HG02763 (cell line): ENCODE measurements around the gene DBNDD1.

ENCODE experiments used
- ATAC-seq: cut with Tn5 transposase; IDR thresholded peaks from one replicate; pipeline ENCODE4 v1.9.1; 2021; ENCODE audit warnings: mild to moderate bottlenecking, moderate library complexity; ENCODE audit not compliant: unreplicated experiment

The DBNDD1 gene

DNA sequence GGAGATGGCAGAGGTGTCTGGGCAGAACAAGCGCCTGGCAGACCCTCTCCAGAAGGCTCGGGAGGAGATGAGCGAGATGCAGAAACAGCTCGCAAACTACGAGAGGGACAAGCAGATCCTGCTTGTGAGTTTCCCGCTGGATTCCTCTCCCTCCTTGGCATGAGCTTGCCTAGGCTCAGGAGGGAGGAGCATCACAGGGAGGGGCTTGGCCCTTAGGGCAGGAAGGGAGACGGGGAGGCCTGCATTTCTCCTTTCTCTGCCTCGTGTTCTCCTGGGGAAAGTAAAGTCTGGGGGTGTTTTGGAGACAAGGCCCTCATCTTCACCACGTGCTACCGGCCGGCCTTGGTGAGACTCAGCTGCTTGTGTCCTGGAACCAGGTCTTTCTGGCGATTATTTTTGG is 18.0 kb upstream of the DBNDD1 start:
- no peak for ATAC-seq

DNA sequence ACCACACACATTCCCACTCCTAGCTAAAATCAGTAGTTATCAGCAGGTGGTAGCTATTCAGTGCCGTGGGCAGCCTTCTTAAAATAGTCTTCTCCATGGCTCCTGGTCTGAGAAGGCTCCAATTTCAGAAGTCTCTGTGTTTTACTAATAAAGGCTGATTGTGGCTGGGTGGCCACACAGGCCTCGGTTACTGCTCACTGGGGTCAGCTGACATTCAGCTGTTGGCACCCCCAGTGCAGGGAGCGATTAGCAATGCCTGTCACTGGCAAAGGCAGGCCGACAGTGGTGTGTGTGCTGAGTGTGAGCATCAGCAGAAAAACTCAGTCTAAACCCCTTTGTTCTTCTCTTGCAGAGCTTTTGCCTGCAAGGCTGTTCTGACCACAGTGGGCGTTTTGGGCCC is 16.6 kb upstream of the DBNDD1 start:
- no peak for ATAC-seq

DNA sequence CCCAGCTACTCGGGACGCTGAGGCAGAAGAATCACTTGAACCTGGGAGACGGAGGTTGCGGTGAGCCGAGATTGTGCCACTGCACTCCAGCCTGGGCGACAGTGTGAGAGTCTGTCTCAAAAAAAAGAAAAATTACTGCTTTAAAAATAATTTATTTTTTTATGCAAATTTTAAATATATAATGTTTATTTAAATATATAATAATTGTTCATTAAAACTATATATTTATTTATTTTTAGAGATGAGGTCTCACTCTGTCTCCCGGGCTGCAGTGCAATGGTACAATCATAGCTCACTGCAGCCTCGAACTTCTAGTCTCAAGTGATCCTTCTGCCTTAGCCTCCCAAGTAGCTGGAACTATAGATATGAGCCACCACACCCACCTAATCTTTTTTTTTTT is 15.2 kb upstream of the DBNDD1 start:
- no peak for ATAC-seq

DNA sequence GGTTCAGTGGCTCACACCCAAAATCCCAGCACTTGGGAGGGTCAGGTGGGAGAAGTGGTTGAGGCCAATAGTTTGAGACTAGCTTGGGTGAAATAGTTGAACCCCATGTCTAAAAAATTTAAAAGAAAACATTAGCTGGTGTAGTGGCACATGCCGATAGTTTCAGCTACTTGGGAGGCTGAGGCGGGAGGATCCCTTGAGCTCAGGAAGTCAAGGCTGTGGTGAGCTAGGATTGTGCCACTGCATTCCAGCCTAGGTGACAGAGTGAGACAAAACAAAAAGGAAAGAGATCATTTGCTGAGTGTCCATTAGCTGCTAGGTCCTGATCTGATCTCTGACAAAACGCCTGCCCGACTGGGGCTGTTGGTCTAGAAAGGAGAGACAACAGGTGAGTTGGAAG is 14.1 kb upstream of the DBNDD1 start:
- no peak for ATAC-seq

DNA sequence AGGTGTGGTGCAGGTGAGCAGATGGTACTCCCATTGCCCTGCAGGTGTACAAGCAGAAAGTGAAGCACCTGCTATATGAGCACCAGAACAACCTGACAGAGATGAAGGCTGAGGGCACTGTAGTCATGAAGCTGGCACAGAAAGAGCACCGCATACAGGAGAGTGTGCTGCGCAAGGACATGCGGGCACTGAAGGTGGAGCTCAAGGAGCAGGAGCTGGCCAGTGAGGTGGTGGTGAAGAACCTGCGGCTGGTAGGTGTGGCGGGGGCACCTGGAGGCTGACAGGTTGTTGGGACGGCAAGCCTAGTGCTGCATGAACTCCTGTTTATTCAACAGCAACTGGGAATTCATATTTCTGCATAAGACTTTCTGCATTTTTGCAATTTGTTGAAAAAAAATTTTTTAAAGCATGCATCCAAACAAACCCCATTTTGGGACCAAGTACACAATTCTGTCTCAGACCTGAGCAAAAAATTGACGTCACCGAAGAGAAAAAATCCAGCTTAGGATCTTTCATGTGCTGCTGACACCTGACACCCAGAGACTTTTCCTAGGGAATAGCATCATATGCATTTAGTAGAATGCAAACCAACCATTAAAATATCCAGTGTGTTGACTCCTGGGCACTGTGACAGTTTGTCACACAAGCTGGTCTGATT is 13.5 kb upstream of the DBNDD1 start:
- no peak for ATAC-seq

DNA sequence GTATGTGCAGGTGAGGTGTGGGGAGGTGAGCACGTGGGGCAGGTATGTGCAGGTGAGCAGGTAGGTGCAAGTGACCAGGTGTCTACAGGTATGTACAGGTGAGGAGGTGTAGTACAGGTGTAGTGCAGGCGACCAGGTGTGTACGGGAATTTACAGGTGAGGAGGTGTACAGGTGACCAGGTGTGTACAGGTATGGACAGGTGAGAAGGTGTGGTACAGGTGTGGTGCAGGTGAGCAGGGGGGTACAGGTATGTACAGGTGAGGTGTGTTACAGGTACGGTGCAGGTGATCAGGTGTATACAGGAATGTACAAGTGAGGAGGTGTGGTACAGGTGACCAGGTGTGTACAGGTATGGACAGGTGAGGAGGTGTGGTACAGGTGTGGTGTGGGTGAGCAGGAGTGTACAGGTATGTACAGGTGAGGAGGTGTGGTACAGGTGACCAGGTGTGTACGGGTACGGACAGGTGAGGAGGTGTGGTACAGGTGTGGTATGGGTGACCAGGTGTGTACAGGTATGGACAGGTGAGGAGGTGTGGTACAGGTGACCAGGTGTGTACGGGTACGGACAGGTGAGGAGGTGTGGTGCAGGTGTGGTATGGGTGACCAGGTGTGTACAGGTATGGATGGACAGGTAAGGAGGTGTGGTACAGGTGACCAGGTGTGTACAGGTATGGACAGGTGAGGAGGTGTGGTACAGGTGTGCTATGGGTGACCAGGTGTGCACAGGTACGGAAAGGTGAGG is 12.8 kb upstream of the DBNDD1 start:
- no peak for ATAC-seq

DNA sequence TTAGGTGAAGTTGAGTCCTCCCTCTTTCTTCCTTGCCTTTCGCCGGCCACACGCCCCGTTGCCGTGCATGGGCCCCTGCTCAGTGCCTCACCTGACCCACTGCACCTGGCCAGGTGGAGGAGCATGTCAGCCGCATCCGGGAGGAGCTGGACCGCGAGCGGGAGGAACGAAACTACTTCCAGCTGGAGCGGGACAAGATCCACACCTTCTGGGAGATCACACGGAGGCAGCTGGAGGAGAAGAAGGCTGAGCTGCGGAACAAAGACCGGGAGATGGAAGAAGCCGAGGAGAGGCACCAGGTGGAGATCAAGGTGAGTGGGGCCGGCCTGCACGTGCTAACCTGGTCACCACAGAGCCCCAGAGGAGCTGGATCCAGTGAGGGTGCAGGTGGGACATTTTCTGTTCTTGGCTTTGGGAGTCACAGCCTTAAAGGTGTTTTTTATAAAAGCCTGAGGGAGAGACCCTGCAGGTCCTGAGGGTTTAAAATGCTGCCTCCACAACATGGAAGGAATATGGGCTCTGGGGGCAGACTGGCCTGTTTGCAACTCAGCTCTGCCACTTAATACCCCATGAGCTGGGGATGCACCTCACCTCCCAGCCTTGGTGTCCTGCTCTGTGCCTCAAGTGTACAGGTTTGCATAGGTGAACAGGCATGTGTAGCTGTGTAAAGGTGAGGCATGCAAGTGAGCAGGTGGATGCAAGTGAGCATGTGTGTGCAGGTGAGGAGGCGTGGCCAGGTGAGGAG is 12.1 kb upstream of the DBNDD1 start:
- ATAC-seq = no peak

DNA sequence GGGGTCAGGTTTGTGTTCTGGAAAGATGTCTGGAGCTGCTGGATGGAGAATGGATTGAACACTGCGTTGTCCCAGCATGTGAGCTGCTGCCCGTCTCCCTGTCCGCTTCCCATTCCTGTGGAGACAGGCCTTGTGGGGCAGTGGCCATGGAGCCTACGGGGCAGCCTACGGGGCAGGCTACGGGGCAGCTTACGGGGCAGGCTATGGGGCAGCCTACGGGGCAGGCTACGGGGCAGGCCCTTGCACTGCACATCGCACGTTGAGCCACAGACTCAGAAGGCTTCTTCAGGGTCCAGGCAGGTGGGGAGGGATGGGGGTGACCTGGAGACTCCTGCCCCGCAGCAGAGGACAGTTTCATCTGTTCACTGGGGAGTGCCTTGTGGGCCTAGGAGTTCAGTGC is 9.7 kb upstream of the DBNDD1 start:
- ATAC-seq = no peak

DNA sequence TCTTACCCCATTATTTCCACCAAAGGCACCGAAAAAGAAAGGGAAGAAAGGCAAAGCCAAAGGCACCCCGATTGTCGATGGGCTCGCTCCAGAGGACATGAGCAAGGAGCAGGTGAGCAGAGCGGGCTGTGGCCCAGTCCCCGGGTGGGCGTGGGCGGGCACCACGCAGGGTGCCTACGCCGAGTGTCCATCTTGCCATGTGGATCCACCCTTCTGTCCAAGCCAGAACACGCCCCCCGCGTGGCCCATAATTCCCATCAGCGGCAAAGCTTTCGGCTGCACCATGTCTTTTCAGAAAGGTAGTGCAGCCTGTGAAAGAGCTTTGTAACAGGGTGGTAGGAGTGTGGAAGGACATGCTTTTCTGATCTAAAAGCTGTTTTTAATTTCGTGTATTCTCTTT is 8.4 kb upstream of the DBNDD1 start:
- ATAC-seq = no peak

DNA sequence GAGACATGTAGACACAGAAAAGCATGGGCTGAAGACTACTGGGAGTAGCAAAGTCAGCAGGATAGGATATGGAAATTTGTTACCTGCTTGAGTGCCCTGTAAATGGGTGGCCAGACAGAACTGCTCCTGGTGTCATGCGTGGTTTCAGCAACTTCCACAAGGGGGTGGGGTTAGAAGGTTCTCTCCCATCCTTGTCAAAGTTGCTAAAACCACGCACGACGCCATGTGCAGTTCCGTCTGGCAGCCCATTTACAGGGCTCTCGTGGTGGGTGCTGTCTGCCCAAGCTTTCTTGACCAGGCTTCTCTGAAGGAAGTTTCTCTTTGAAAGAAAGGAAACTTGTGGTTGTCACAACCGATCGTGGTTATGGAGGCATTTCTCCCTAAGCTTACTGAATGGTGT is 6.9 kb upstream of the DBNDD1 start:
- no peak for ATAC-seq

DNA sequence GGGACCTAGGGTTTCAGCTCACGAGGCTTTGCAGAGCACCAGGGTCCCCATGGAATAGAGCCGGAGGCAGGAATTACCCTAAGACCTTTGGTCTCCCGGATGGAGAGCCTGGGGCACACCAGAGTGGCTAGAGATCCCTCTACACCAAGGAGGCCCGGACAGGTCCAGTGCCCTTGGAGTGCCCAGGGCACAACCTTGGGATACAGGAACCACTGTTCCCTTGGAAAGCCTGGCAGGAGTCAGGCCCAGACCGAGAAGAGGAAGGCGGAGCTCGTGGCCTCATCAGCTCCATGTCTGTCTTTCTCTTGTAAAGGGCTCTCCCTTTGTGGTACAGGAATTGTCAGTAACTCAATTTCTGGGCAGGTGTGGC is 3.8 kb upstream of the DBNDD1 start:
- ATAC-seq = no peak

DNA sequence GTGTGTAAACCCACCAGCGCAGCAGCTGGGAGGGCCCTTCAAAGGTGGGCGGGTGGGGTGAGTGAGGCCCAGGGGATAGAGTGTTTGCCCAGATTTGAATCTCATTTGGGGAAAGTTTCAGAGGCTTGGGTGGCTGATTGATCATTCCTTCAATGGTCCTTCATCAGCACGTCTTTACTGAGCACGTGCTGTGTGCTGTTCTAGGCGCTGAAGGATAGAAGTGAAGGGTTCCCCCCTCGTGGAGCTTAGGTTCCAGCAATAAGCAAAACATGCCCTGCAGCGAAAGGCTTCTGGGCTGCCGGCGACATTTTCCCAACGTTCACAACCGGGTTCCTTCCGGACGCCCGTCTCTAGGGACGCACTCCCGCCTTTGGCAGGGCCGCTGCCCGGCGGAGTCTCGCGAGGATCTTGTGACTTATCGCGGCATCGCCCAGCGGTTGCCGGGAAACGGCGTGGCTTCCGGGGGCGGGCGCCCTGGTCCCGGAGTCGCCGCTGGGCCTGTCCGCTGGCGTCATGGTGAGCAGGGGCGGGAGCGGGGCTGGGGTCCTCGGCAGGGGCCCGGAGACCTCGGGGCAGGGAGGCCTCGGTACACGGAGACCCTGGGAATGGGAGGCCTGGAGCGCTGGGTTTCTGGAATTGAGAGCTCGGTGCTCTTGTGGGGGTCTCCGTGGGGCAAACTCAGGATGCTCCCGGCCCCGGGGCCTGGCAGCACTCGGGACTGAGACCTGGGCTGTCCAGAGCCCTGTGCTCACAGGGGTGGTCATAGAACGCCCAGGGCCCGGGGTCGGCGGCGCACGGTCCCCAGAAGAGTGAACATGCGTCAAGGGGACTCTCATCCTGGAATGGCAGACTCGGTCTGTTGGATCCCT is 3.2 kb upstream of the DBNDD1 start:
- ATAC-seq = peak; percentile 67

DNA sequence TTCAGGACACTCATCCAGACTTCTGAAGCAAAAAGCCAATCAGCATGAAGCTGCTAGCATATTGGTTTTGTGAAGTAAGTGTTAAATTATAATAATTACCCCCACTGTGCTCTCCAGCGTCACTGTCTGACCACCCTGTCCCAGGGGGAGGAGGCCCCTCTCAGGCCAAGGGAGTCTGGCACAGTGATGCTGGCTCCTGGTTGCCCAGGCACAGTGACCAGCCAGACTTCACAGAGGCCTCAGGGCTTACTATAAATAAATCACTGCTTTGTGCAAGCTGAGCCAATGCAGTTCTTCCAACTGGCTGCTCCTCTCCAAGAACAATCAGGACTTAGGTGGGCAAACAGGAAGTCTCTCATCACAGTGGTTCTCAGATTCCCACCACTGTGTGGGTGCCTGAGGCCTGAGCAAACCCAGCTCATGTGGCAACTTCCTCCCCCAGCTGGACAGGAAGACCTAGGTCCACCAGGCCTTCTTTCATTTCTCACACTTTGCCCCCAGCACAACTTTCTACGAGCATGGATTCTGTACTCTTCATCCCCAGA is 1.7 kb upstream of the DBNDD1 start:
- ATAC-seq = no peak

DNA sequence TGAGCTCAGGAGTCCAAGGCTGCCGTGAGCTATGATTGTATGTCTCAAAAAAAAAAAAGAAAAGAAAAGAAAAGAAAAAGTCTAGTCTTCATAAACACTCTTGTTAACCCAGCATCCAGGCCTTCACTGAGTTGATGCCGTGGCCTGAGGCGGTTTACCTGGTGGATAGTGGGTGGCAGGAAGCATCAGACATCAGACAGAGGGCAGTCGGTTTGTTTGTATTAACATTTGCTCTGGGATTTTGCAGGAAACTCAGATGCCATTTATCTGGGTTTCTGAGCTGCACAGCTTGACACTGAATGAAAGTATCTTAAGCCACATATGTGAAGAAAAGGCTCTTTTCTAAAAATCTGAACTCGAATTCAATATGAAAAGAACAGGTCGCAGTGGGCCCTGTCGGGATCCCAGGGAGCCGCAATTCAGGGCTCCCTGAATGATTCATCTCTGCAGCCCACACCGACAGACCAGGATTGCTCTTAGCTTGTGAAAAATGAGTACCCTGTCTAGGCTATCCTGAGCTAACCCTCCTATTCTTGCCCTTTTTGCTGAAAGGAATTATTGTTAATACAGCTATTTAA is 1.1 kb upstream of the DBNDD1 start:
- no peak for ATAC-seq

DNA sequence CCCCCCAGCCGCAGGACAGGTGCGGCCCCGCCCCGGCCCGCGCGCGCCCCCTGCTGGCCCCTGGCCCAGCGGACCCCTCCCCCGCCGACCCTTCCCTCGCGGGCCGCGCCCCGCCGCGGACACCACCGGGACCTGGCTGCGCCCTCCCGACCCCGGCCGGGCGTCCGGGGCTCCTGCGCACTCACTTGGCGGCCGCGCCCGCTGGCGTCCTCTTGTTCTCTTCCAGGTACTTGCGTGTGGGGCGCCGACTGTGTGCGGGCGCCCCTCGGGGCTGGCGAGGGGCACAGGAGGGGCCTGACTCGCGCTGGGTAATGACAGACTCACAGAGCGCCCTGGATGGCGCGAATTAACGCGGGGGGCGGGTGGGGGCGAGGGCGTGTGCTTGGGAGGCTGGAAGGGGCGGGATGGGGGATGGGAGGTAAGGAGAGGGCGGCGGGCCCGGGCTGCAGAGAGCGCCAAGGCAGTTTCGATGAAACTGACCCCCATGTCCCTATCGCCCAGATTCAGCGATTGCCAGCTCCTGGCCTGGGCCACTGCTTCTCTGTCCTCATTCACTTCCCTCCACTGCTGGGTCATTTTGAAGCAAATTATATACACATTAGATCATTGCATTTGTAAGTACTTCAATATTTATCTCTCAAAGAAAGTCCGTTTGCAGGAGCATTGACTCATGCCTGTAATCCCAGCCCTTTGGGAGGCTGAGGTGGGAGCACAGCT is 445 bp upstream of the DBNDD1 start:
- ATAC-seq = no peak

DNA sequence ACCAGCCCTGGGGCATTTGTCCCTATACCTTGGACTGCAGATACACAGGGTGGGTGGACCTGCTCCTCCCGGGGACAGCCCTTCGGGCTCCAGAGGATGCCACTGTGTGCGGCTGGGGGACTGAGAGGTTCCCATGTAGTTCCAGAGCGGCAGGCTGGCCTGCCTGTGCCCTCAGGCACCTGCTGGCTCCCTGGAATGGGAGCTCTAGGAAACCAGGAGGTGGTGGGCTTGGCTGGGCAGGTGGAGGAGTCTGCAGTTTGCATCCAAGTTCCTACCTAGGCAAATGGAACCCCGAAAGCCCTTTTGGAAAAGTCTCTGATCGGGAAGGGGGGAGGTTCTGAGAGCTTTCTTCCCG is 982 bp downstream of the DBNDD1 start:
- no peak for ATAC-seq

DNA sequence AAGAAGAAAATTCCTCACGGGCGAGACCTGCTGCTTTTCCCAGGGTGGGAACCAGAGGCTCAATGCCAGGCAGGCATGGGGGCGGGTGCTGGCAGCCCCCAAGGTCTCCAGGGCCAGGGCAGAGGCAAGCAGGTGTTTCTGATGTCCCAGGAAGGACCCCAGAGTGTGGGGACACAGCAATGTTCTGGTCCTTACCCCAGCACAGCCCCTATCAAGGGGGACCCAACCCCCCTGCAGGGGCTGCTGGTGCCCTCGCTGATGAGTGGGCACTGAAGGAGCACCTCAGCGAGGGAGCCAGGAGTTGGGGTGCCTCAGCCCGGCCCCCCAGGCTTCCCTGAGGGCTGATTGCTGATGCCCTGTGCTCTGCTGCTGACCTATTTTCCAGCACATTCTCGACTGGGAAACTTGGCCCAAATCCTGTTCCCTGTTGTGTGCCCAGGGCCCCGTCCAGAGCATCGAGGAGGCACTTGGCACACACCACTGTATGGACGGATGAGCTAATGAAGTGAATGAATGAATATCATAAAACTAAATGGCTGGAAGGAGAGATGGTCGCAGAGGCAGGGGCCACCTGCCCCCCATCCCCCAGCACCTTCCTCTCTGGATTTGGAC is 2.8 kb downstream of the DBNDD1 start:
- no peak for ATAC-seq

DNA sequence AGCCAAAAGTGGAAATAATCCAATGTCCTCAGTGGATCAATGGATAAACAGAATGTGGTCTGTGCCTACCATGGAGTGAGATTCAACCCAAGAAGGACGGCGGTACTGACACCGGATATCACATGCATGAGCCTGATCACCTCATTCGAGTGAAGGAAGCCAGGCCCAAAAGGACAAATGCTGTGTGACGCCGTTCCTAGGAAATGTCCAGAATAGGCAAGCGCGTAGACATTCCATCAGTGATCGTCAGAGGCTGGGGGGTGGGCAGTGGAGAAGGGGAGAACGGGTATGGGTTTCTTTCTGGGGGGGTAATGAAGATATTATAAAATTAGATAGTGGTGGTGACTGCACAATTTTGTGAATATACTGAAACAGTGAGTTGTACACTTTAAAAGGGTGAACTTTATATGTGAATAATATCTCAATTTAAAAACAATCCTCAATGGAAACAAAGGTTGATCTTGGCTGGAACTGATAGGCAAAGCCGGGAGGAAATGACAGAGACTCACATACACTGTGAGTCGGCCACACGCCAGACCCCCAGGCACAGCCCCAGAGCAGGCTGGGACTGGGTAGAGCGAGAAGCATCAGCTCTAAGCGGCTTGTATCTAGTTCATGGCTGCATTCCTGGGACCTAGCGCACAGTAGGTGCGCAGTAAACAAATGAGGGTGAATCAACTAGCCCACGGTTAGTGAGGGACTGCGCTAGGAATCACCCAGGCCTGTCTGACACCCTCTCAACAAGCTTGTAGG is 3.5 kb downstream of the DBNDD1 start:
- ATAC-seq = no peak
